Measurements from ENCODE around the gene A1BG. TPM values are rescaled to one million over a fixed set of nuclear protein-coding genes. Genes with fewer than 3 reads are reported as not detected.
"Not testable (repeated sequence)": the region's sequence is repeated elsewhere in the genome, so short reads cannot be mapped to it uniquely, and the experiment has no call there.

A1BG gene
- total RNA-seq, 1 donor from 2014 or later = 40.5 TPM

- no peak for DNase-seq (ENCODE audit: extremely low read depth, low read depth, low spot score)
Observed at GRCh38 chr19:58338825-58339558, 14.3 kb downstream of the A1BG start.

DNA sequence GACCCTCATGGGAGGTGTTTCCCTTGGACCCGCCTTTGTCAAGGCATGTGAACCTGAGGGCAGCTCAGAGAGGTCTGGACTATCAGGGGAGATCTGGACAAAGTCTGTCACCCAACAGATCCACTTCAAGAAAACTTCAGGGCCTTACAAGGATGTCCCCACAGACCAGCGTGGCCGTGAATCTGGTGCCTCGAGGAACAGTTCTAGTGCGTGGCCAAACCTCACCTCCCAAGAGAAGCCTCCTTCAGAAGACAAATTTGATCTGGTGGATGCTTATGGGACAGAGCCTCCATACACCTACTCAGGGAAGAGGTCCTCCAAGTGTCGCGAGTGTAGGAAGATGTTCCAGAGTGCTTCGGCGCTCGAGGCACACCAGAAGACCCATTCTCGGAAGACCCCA lies 15.0 kb downstream of the A1BG start:
- DNase-seq (ENCODE audit: extremely low read depth, low read depth, low spot score) = no peak

- DNase-seq (ENCODE audit: extremely low read depth, low read depth, low spot score) = no peak
Observed at GRCh38 chr19:58336820-58337219, 16.5 kb downstream of the A1BG start.

- DNase-seq (ENCODE audit: extremely low read depth, low read depth, low spot score) = no peak
Observed at GRCh38 chr19:58336216-58336615, 17.1 kb downstream of the A1BG start.

- DNase-seq (ENCODE audit: extremely low read depth, low read depth, low spot score) = no peak
Observed at GRCh38 chr19:58335630-58336029, 17.7 kb downstream of the A1BG start.

GRCh38 chr19:58334691-58335249 lies 18.5 kb downstream of the A1BG start:
- no peak for DNase-seq (ENCODE audit: extremely low read depth, low read depth, low spot score)

DNA sequence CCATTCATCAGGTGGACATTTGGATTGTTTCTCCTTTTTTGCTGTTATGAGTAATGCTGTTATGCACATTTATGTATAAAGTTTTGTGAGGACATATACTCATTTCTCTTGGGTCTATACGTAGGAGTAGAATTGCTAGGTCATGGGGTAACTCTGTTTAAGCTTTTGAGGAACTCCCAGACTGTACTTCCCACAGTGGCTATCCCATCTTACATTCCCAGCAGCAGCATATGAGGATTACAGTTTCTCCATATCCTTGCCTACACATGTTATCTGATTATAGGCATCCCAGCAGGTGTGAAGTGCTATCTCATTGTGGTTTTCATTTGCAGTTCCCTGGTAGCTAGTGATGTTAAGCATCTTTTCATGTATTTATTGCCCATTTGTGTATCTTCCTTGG lies 20.6 kb downstream of the A1BG start:
- no peak for DNase-seq (ENCODE audit: extremely low read depth, low read depth, low spot score)

- no peak for DNase-seq (ENCODE audit: extremely low read depth, low read depth, low spot score)
Observed at GRCh38 chr19:58330458-58330857, 22.8 kb downstream of the A1BG start.

DNA sequence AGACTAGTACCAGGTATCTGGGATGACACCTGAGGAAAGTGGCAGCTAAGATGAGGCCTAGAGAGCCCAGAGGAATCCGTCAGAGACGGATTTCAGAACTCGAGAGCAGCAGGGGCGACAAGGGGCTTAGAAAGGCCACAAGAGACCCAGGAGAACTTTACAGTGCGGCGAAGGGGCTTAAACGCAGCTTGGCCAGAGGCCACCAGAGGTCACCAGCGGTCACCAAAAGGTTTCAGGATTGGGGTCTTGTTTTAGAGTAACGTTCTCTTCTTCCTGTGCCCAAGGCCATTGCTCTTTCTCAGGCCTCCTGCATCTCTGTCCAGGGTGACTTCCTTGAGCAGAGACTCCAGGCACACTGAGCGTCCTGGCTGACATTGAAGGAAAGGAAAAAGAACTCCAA lies 24.3 kb downstream of the A1BG start:
- no peak for DNase-seq (ENCODE audit: extremely low read depth, low read depth, low spot score)

- DNase-seq (ENCODE audit: extremely low read depth, low read depth, low spot score) = peak; percentile 77
Observed at GRCh38 chr19:58326914-58327726, 26.2 kb downstream of the A1BG start, which contains the start of gene ZSCAN22. TSS of gene ZSCAN22 (plus strand) at chr19:58326994. CDS start at chr19:58334803, 7,809 bp downstream.

DNA sequence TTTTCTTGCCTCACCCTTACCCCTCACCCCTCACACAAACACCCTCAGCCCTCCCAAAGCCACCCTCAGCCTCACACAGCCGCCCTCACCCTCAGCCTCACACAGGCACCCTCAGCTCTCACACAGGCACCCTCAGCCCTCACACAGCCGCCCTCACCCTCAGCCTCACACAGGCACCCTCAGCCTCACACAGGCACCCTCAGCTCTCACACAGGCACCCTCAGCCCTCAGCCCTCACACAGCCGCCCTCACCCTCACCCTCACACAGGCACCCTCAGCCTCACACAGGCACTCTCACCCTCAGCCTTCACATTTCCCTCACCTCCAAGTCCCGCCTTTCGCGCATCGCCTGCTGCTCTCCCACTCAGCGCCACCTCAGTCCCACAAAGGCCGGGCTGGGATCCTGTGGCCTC lies 26.8 kb downstream of the A1BG start:
- no peak for DNase-seq (ENCODE audit: extremely low read depth, low read depth, low spot score)

- DNase-seq (ENCODE audit: extremely low read depth, low read depth, low spot score) = no peak
Observed at GRCh38 chr19:58325311-58326022, 27.8 kb downstream of the A1BG start.

- DNase-seq (ENCODE audit: extremely low read depth, low read depth, low spot score) = no peak
Observed at GRCh38 chr19:58319241-58319640, 34.1 kb downstream of the A1BG start.

GRCh38 chr19:58318297-58318696 lies 35.0 kb downstream of the A1BG start:
- no peak for DNase-seq (ENCODE audit: extremely low read depth, low read depth, low spot score)

DNA sequence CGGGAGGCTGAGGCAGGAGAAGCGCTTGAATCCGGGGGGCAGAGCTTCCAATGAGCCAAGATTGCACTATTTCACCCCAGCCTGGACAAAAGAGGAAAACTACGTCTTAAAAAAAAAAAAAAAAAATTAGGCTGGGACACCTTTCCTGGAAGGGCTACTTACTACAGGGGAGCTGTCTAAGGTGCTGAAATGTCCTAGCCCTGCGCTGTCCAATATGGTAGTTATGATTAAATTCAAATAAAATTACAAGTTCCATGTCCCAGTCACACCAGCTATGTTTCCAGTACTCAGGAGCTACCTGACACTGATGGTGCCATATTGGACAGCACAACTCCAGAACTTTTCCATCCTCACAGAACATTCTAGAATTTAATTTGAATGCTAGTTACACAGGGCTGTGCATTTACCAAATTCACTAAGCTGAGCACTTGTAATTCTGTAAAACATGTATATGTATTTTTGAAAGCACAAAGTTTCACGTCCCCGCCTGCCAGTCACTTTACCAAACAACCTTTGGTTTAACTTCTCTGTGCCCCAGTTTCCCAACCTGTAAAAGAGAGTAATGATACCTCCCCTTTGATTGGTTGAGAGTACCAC lies 35.7 kb downstream of the A1BG start:
- DNase-seq (ENCODE audit: extremely low read depth, low read depth, low spot score) = no peak

GRCh38 chr19:58315580-58315979 lies 37.7 kb downstream of the A1BG start:
- no peak for DNase-seq (ENCODE audit: extremely low read depth, low read depth, low spot score)

GRCh38 chr19:58311345-58311865 lies 41.9 kb downstream of the A1BG start:
- no peak for DNase-seq (ENCODE audit: extremely low read depth, low read depth, low spot score)

- DNase-seq (ENCODE audit: extremely low read depth, low read depth, low spot score) = not testable (repeated sequence)
Observed at GRCh38 chr19:58310685-58311084, 42.6 kb downstream of the A1BG start.

DNA sequence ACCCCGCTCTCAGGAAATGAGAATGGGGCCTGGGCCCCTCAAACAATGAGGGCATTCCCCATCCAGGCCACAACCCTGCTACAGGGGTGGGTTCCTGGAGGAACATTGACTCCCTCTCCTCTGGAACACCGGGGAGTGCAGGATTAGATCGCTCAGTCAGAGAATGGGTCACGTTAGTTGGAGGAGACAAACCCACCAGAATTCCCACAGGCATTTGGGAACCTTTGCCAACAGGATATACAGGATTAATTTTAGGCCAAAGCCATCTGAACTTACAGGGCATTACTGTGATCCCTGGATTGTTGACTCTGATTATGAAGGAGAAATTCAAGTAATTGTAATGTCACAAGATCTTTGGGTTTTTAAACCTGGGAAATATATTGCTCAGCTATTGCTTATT lies 45.6 kb downstream of the A1BG start:
- no peak for DNase-seq (ENCODE audit: extremely low read depth, low read depth, low spot score)

DNA sequence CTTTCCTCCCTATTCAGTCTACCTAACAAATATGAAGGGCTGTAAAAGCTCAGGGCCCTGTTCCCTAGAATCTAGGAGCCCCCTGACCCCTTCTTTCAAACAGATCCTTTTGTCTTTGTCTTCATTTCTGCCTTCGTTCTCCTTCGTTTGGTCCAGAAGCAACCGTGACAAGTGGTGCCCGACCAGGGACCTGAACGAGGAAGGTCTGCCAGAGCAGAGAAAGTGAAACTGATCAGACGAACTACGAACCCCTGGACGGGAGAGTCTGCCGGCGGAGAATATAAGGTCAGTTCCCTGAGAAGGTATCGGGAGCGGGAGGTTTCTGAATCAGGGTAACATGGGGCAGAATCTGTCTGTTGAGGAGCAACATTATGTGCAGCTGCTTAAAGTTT lies 47.4 kb downstream of the A1BG start:
- no peak for DNase-seq (ENCODE audit: extremely low read depth, low read depth, low spot score)
